K562 (cell line): ENCODE results near the gene SPAG7. TPM values are rescaled to one million over a fixed set of nuclear protein-coding genes. Genes with fewer than 3 reads are reported as not detected.
A peak's percentile ranks its signal among the peaks of the same experiment; 100 is the strongest.

ENCODE experiments used
- ATAC-seq: fragments of 200-7000 bp; cut with Tn5 transposase; 3 replicates; pipeline ENCODE4 v1.9.1; 2020; ENCODE audit warnings: moderate library complexity
- BruUV-seq: library from RNA; stranded (reverse); fragments of 400-500 nt; replicated peaks from 2 replicates; lab custom pipeline; 2021; lab: Mats Ljungman, UMichigan
- CTCF ChIA-PET: fragments of 300-600 bp; formaldehyde crosslinking; extraction: SDS; loops from one replicate; lab custom pipeline; 2021; ENCODE audit warnings: low intra/inter-chr PET ratio; lab: Yijun Ruan, JAX
- POLR2A ChIA-PET: fragments of 300-600, 350-650 bp; sonication (Branson Sonifier 250); formaldehyde crosslinking; extraction: SDS; loops from one replicate; lab custom pipeline; 2021; ENCODE audit warnings: antibody characterized with exemption, inconsistent platforms; lab: Yijun Ruan, JAX
- DNase-seq, 4 experiments: peaks; one replicate each; pipeline versions ENCODE4 v3.0.0 to v3.0.0-alpha.2; 2011 to 2018; ENCODE audit warnings: low spot score in 3 of 4, mixed read lengths in 3 of 4; ENCODE audit errors: extremely low read depth in 1 of 4
- FAIRE-seq: peaks from 2 replicates; lab custom pipeline; 2011; peaks lifted over from hg19 to GRCh38; lab: Jason Lieb, UNC
- H2AFZ ChIP-seq: 2 replicates; pipeline ENCODE4 v1.6.0; 2011; ENCODE audit warnings: low read depth, low read length, control low read depth, inconsistent platforms
- H3K27ac ChIP-seq: fragments of 200-600 bp; 3 replicates; pipeline ENCODE4 v1.8.0; 2011; ENCODE audit warnings: low read depth, mild to moderate bottlenecking, control low read depth, inconsistent platforms, low read length, moderate library complexity, mixed read lengths; ENCODE audit errors: extremely low read depth
- H3K27me3 ChIP-seq, 2 experiments: fragments of 300-600 bp in 1 of 2; 2 replicates in 1 of 2; 3 replicates in 1 of 2; pipeline versions ENCODE4 v1.6.0 to v1.8.0; 2011; ENCODE audit warnings: inconsistent platforms in 2 of 2, low read length in 2 of 2, mild to moderate bottlenecking in 1 of 2, mixed read lengths in 1 of 2, moderate library complexity in 1 of 2; ENCODE audit not compliant: control insufficient read depth in 2 of 2, insufficient read depth in 2 of 2
- H3K36me3 ChIP-seq: fragments of 300-600 bp; 3 replicates; pipeline ENCODE4 v1.8.0; 2011; ENCODE audit warnings: mild to moderate bottlenecking, low read length, inconsistent platforms; ENCODE audit not compliant: control insufficient read depth, insufficient read depth
- H3K4me1 ChIP-seq, 2 experiments: fragments of 200-600 bp in 1 of 2; replicated peaks in 1 of 2; 2 replicates in 1 of 2; 3 replicates in 1 of 2; pipeline versions ENCODE4 v1.5.1 to v1.8.0; 2011; ENCODE audit warnings: inconsistent platforms in 2 of 2, low read length in 2 of 2, mild to moderate bottlenecking in 1 of 2, mixed read lengths in 1 of 2, moderate library complexity in 1 of 2; ENCODE audit not compliant: control insufficient read depth in 2 of 2, insufficient read depth in 2 of 2
- H3K4me2 ChIP-seq: 2 replicates; pipeline ENCODE4 v1.6.1; 2011; ENCODE audit warnings: low read length, control low read depth, inconsistent platforms, mixed read lengths; ENCODE audit not compliant: insufficient read depth
- H3K4me3 ChIP-seq: fragments of 200-600 bp; sonication (generic), shearing (Covaris generic); 2 replicates; pipeline ENCODE4 v1.5.1; 2016; ENCODE audit warnings: control low read depth, inconsistent platforms
- H3K79me2 ChIP-seq: fragments of 200-600 bp; 3 replicates; pipeline ENCODE4 v1.8.0; 2011; ENCODE audit warnings: low read length, inconsistent platforms; ENCODE audit not compliant: control insufficient read depth, insufficient read depth
- H3K9ac ChIP-seq, 2 experiments: 2 replicates each; pipeline versions ENCODE4 v1.6.0 to v1.6.1; 2011; ENCODE audit warnings: low read depth in 2 of 2, low read length in 2 of 2, control low read depth in 1 of 2, inconsistent platforms in 1 of 2, mild to moderate bottlenecking in 1 of 2, mixed read lengths in 1 of 2; ENCODE audit not compliant: insufficient read depth in 1 of 2
- H3K9me1 ChIP-seq: one replicate; pipeline ENCODE4 v1.6.0; 2011; ENCODE audit warnings: inconsistent platforms, mild to moderate bottlenecking, low read length, moderate library complexity; ENCODE audit not compliant: control insufficient read depth, insufficient read depth
- H3K9me3 ChIP-seq: replicated peaks from 2 replicates; pipeline ENCODE4 v1.5.1; 2011; ENCODE audit warnings: low read depth, low read length, inconsistent platforms; ENCODE audit not compliant: control insufficient read depth, insufficient read depth
- H4K20me1 ChIP-seq: replicated peaks from 2 replicates; pipeline ENCODE4 v1.6.1; 2011; ENCODE audit warnings: low read length, inconsistent platforms, mixed read lengths; ENCODE audit not compliant: control insufficient read depth, insufficient read depth
- POLR2G ChIP-seq: fragments of 200-400 bp; formaldehyde crosslinking; IDR thresholded peaks from 2 replicates; pipeline ENCODE4 v1.6.1; 2017; ENCODE audit warnings: low read depth, mild to moderate bottlenecking, antibody characterized with exemption, low read length, moderate library complexity
- RBFOX2 ChIP-seq: fragments of 200-400 bp; formaldehyde crosslinking; IDR thresholded peaks from 2 replicates; pipeline ENCODE4 v1.6.1; 2017; ENCODE audit warnings: low read depth, mild to moderate bottlenecking, low read length, moderate library complexity
- WGBS: fragments of 100-300 bp; shearing (Covaris generic); methylation state at CpG from one replicate; pipeline ENCODE4 v1.1.6; 2016; ENCODE audit warnings: low coverage, mixed read lengths; ENCODE audit not compliant: insufficient coverage; ENCODE audit errors: missing lambda C conversion rate; 5-methylcytosine and 5-hydroxymethylcytosine counted together
- in situ Hi-C: fragments of 300-500 bp; cut with MboI; formaldehyde crosslinking; loops from 4 replicates; pipeline ENCODE4 v1.15.0; 2018; ENCODE audit warnings: inconsistent platforms, mixed read lengths
- intact Hi-C: fragments of 100-400 bp; cut with micrococcal nuclease; formaldehyde crosslinking; loops from 2 replicates; pipeline ENCODE4 v1.14.2; 2022
- polyA plus RNA-seq, 8 experiments: library from polyadenylated mRNA; depleted of rRNA in 4 of 8; stranded (reverse) in 5 of 8; unstranded in 3 of 8; fragments of >200 nt; fragmentation: Nextera tagmentation in 2 of 8; fragmentation: Illumina TruSeq in 1 of 8; extraction: Ambion mirVana in 2 of 8; extraction: Trizol in 1 of 8; gene quantifications; 2 replicates each; pipeline versions ENCODE4 v1.2.1 to v1.2.3, GENCODE V29; 2011 to 2014; ENCODE audit warnings: inconsistent platforms in 1 of 8, missing spikeins in 1 of 8
- total RNA-seq, 7 experiments: library from RNA; depleted of rRNA in 6 of 7; stranded (reverse); fragments of >200 nt in 6 of 7; fragmentation: Illumina TruSeq in 2 of 7; extraction: Trizol in 2 of 7; gene quantifications; 2 replicates each; pipeline versions ENCODE4 v1.2.1 to v1.2.3, GENCODE V29; 2011 to 2021; ENCODE audit warnings: low replicate concordance in 1 of 7
- TF ChIP-seq, protein P1 (sequence below): fragments of 250-450 bp; sonication (Bioruptor Pico); IDR thresholded peaks from 2 replicates; pipeline ENCODE4 v1.4.0; 2020
- TF ChIP-seq, protein P2 (sequence below): fragments of 450-650 bp; IDR thresholded peaks from 2 replicates; pipeline ENCODE4 v1.7.1; 2018; ENCODE audit warnings: mild to moderate bottlenecking, low read depth; ENCODE audit not compliant: partially characterized antibody

Gene SPAG7
- total and polyA plus RNA-seq, 9 of the 15 experiments (the other 6 are each of a cell fraction or from before 2014, with no cell fraction given), result 5.6 to 53.5 (median 36.3) TPM

DNA sequence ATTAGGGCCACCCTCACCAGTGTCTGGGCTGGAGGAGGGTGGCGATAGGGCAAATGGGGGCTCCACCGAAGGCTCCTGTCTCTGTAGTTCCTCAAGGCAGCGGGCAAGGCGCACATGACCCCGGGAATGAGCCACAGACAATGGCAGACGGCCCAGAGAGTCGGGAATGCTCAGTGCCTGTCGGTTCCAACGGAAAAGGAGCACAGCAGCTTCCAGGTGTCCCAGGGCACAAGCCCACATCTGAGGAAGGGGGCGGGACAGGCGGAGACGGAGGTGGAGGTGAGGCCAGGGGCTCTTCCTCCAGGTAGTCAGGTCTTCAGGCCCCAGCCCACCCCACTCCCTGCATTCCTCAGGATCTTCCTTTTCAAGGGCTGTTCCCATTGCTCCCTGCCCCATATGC, 5.1 kb upstream of the SPAG7 start:
- Histone ChIP-seq H3K9me3 (no peaks in the 10 kb centered on the region), H3K27me3 (no peaks in the 10 kb centered on the region), H3K27ac (no peak overlapping the region), H4K20me1 (no peaks in the 10 kb centered on the region), H3K4me1 (peaks cover 17 to 19% of the 10 kb centered on the region in 2 experiments), H2AFZ (no peak overlapping the region), H3K4me2 (no peak overlapping the region), H3K4me3 (no peak overlapping the region), H3K36me3 (peaks cover 79% of the 10 kb centered on the region; the same call in 2 of the 3 replicates), H3K79me2 (peaks cover 12% of the 10 kb centered on the region; the same call in 2 of the 3 replicates), H3K9ac (no peak overlapping the region; a peak in 2 of 4 replicates), H3K9me1 (no peaks in the 10 kb centered on the region)
- 92% methylated on average over 8 of the region's 12 CpGs for WGBS
- TF ChIP-seq, protein P1, sequence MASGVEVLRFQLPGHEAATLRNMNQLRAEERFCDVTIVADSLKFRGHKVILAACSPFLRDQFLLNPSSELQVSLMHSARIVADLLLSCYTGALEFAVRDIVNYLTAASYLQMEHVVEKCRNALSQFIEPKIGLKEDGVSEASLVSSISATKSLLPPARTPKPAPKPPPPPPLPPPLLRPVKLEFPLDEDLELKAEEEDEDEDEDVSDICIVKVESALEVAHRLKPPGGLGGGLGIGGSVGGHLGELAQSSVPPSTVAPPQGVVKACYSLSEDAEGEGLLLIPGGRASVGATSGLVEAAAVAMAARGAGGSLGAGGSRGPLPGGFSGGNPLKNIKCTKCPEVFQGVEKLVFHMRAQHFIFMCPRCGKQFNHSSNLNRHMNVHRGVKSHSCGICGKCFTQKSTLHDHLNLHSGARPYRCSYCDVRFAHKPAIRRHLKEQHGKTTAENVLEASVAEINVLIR, result no peak
- TF ChIP-seq POLR2G, result 0 out of 2 replicates have a peak, but pooled peaks have one; percentile 19
- POLR2A ChIA-PET, result no interaction called here
- intact Hi-C loops, result no loop called here
- CTCF ChIA-PET, result no interaction called here
- FAIRE-seq, result no peak
- DNase-seq, result no peak
- no peak for ATAC-seq
- in situ Hi-C loops, result no loop called here
- no TSS peak for BruUV-seq

DNA sequence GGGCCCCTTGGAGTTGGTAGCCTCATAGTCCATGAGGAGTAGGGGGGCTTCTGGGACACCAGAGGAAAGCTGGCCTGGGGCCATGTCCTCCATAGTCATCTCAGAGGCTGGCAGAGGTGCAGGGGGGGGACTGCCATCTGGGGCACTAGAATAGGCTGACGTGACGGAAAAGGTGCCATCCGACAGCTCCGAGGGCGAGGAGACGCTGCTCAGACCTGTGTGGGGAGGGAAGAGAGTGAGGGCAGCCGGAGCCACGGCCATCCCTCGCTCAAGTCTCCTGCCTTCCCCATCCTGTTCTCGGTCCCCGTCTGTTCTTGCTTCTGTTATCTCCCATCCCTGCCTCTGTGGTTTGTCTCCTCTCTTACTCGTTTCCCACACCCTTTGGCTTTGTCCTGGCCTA, 4.7 kb upstream of the SPAG7 start:
- Histone ChIP-seq H3K27me3 (no peaks in the 10 kb centered on the region), H3K4me1 (peaks cover 17 to 21% of the 10 kb centered on the region in 2 experiments), H3K9me3 (no peaks in the 10 kb centered on the region), H3K4me3 (no peak overlapping the region), H3K9ac (peak overlapping the region in 1 of 2 experiments; percentile 45; a peak in 1 of 4 replicates), H4K20me1 (no peaks in the 10 kb centered on the region), H2AFZ (no peak overlapping the region), H3K9me1 (no peaks in the 10 kb centered on the region), H3K79me2 (peaks cover 12% of the 10 kb centered on the region; the same call in 2 of the 3 replicates), H3K27ac (no peak overlapping the region), H3K4me2 (no peak overlapping the region), H3K36me3 (peaks cover 74% of the 10 kb centered on the region; the same call in 2 of the 3 replicates)
- in situ Hi-C loops (no loop called here), intact Hi-C loops (no loop called here)
- TSS peak; percentile 17 for BruUV-seq
- CTCF ChIA-PET, result interaction anchor here (0.6 kb wide), 1 partner anchor 271 kb away, joined by 3 read pairs; no protein-coding TSS in a partner anchor
- POLR2A ChIA-PET, result no interaction called here
- ATAC-seq (no peak), FAIRE-seq (no peak), DNase-seq (no peak)
- WGBS, result 84% methylated on average over 9 of the region's 12 CpGs
- 0 out of 2 replicates have a peak, but pooled peaks have one; percentile 25 for TF ChIP-seq RBFOX2
- TF ChIP-seq, protein P2, sequence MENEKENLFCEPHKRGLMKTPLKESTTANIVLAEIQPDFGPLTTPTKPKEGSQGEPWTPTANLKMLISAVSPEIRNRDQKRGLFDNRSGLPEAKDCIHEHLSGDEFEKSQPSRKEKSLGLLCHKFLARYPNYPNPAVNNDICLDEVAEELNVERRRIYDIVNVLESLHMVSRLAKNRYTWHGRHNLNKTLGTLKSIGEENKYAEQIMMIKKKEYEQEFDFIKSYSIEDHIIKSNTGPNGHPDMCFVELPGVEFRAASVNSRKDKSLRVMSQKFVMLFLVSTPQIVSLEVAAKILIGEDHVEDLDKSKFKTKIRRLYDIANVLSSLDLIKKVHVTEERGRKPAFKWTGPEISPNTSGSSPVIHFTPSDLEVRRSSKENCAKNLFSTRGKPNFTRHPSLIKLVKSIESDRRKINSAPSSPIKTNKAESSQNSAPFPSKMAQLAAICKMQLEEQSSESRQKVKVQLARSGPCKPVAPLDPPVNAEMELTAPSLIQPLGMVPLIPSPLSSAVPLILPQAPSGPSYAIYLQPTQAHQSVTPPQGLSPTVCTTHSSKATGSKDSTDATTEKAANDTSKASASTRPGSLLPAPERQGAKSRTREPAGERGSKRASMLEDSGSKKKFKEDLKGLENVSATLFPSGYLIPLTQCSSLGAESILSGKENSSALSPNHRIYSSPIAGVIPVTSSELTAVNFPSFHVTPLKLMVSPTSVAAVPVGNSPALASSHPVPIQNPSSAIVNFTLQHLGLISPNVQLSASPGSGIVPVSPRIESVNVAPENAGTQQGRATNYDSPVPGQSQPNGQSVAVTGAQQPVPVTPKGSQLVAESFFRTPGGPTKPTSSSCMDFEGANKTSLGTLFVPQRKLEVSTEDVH, result no peak
